ENCODE data around the gene PTGES3.
A peak's percentile ranks its signal among the peaks of the same experiment; 100 is the strongest.
"Not testable (repeated sequence)": the region's sequence is repeated elsewhere in the genome, so short reads cannot be mapped to it uniquely, and the experiment has no call there.

PTGES3 gene

GRCh38 chr12:56658921-56659320 is 29.2 kb downstream of the PTGES3 start:
- H3K27ac ChIP-seq (ENCODE audit: low read depth, low read length): no peak overlapping the region
- no peaks in the 10 kb centered on the region for H3K4me1 ChIP-seq (ENCODE audit: control insufficient read depth in 1 of 2, insufficient read depth in 2 of 2, low read length in 2 of 2)
- no peak overlapping the region for H3K4me3 ChIP-seq (ENCODE audit: low read depth in 1 of 2, low read length in 2 of 2)
- peaks cover 0 to 15% of the 10 kb centered on the region in 2 donors for H3K36me3 ChIP-seq (ENCODE audit: control insufficient read depth in 1 of 2, insufficient read depth in 2 of 2, low read length in 2 of 2)
- peaks cover 0 to 3% of the 10 kb centered on the region in 2 donors for H3K9me3 ChIP-seq (ENCODE audit: control insufficient read depth in 1 of 2, low read length in 2 of 2)
- H3K9ac ChIP-seq (ENCODE audit: low read depth in 1 of 2, low read length in 2 of 2): no peak overlapping the region
- no peaks in the 10 kb centered on the region for H3K27me3 ChIP-seq (ENCODE audit: control insufficient read depth in 1 of 2, insufficient read depth in 2 of 2, low read length in 2 of 2)

GRCh38 chr12:56657416-56658379 is 30.4 kb downstream of the PTGES3 start:
- H3K4me3 ChIP-seq (ENCODE audit: low read depth in 1 of 2, low read length in 2 of 2): no peak overlapping the region
- H3K9me3 ChIP-seq (ENCODE audit: control insufficient read depth in 1 of 2, low read length in 2 of 2): peaks cover 0 to 6% of the 10 kb centered on the region in 2 donors
- peaks cover 0 to 5% of the 10 kb centered on the region in 2 donors for H3K36me3 ChIP-seq (ENCODE audit: control insufficient read depth in 1 of 2, insufficient read depth in 2 of 2, low read length in 2 of 2)
- no peak overlapping the region for H3K27ac ChIP-seq (ENCODE audit: low read depth, low read length)
- no peak overlapping the region for H3K9ac ChIP-seq (ENCODE audit: low read depth in 1 of 2, low read length in 2 of 2)
- H3K4me1 ChIP-seq (ENCODE audit: control insufficient read depth in 1 of 2, insufficient read depth in 2 of 2, low read length in 2 of 2): no peaks in the 10 kb centered on the region
- no peaks in the 10 kb centered on the region for H3K27me3 ChIP-seq (ENCODE audit: control insufficient read depth in 1 of 2, insufficient read depth in 2 of 2, low read length in 2 of 2)

- not testable (repeated sequence) for H3K27ac ChIP-seq (ENCODE audit: low read depth, low read length); H3K9ac ChIP-seq (ENCODE audit: low read depth in 1 of 2, low read length in 2 of 2); H3K9me3 ChIP-seq (ENCODE audit: control insufficient read depth in 1 of 2, low read length in 2 of 2); H3K27me3 ChIP-seq (ENCODE audit: control insufficient read depth in 1 of 2, insufficient read depth in 2 of 2, low read length in 2 of 2); H3K4me1 ChIP-seq (ENCODE audit: control insufficient read depth in 1 of 2, insufficient read depth in 2 of 2, low read length in 2 of 2); H3K4me3 ChIP-seq (ENCODE audit: low read depth in 1 of 2, low read length in 2 of 2); H3K36me3 ChIP-seq (ENCODE audit: control insufficient read depth in 1 of 2, insufficient read depth in 2 of 2, low read length in 2 of 2)
These were observed 34.3 kb downstream of the PTGES3 start for GRCh38 chr12:56653781-56654180.

GRCh38 chr12:56648023-56648422 is 40.1 kb downstream of the PTGES3 start:
- not testable (repeated sequence) for H3K9ac ChIP-seq (ENCODE audit: low read depth in 1 of 2, low read length in 2 of 2); H3K4me3 ChIP-seq (ENCODE audit: low read depth in 1 of 2, low read length in 2 of 2); H3K27me3 ChIP-seq (ENCODE audit: control insufficient read depth in 1 of 2, insufficient read depth in 2 of 2, low read length in 2 of 2); H3K27ac ChIP-seq (ENCODE audit: low read depth, low read length); H3K9me3 ChIP-seq (ENCODE audit: control insufficient read depth in 1 of 2, low read length in 2 of 2)
- Histone ChIP-seq H3K36me3 (ENCODE audit: control insufficient read depth in 1 of 2, insufficient read depth in 2 of 2, low read length in 2 of 2) (peaks cover 14 to 15% of the 10 kb centered on the region in 2 donors), H3K4me1 (ENCODE audit: control insufficient read depth in 1 of 2, insufficient read depth in 2 of 2, low read length in 2 of 2) (peaks cover 17 to 23% of the 10 kb centered on the region in 2 donors)

GRCh38 chr12:56645717-56646446 is 42.2 kb downstream of the PTGES3 start, which contains the start of gene ATP5F1B:
ATP5F1B (minus strand) TSS chr12:56645984; CDS start chr12:56645963, 21 bp downstream.
- Histone ChIP-seq H3K4me3 (ENCODE audit: low read depth in 1 of 2, low read length in 2 of 2) (peak within 1 kb of the TSS; percentile 90 to 99), H3K9ac (ENCODE audit: low read depth in 1 of 2, low read length in 2 of 2) (peak within 1 kb of the TSS; percentile 95 to 100), H3K27me3 (ENCODE audit: control insufficient read depth in 1 of 2, insufficient read depth in 2 of 2, low read length in 2 of 2) (no peaks in the 10 kb centered on the region), H3K27ac (ENCODE audit: low read depth, low read length) (peak within 1 kb of the TSS; percentile 87), H3K4me1 (ENCODE audit: control insufficient read depth in 1 of 2, insufficient read depth in 2 of 2, low read length in 2 of 2) (peaks cover 17 to 29% of the 10 kb centered on the region in 2 donors), H3K36me3 (ENCODE audit: control insufficient read depth in 1 of 2, insufficient read depth in 2 of 2, low read length in 2 of 2) (peaks cover 25 to 34% of the 10 kb centered on the region in 2 donors), H3K9me3 (ENCODE audit: control insufficient read depth in 1 of 2, low read length in 2 of 2) (no peaks in the 10 kb centered on the region)

GRCh38 chr12:56645201-56645716 is 42.8 kb downstream of the PTGES3 start:
- H3K9ac ChIP-seq (ENCODE audit: low read depth in 1 of 2, low read length in 2 of 2): peak overlapping the region; percentile 95 to 100
- peaks cover 25 to 41% of the 10 kb centered on the region in 2 donors for H3K36me3 ChIP-seq (ENCODE audit: control insufficient read depth in 1 of 2, insufficient read depth in 2 of 2, low read length in 2 of 2)
- H3K4me3 ChIP-seq (ENCODE audit: low read depth in 1 of 2, low read length in 2 of 2): peak overlapping the region; percentile 90 to 99
- no peaks in the 10 kb centered on the region for H3K9me3 ChIP-seq (ENCODE audit: control insufficient read depth in 1 of 2, low read length in 2 of 2)
- H3K27me3 ChIP-seq (ENCODE audit: control insufficient read depth in 1 of 2, insufficient read depth in 2 of 2, low read length in 2 of 2): no peaks in the 10 kb centered on the region
- peaks cover 17 to 29% of the 10 kb centered on the region in 2 donors for H3K4me1 ChIP-seq (ENCODE audit: control insufficient read depth in 1 of 2, insufficient read depth in 2 of 2, low read length in 2 of 2)
- H3K27ac ChIP-seq (ENCODE audit: low read depth, low read length): peak overlapping the region; percentile 87

GRCh38 chr12:56644654-56645053 is 43.4 kb downstream of the PTGES3 start:
- no peaks in the 10 kb centered on the region for H3K27me3 ChIP-seq (ENCODE audit: control insufficient read depth in 1 of 2, insufficient read depth in 2 of 2, low read length in 2 of 2)
- H3K9ac ChIP-seq (ENCODE audit: low read depth in 1 of 2, low read length in 2 of 2): peak overlapping the region; percentile 95 to 100
- H3K36me3 ChIP-seq (ENCODE audit: control insufficient read depth in 1 of 2, insufficient read depth in 2 of 2, low read length in 2 of 2): peaks cover 28 to 46% of the 10 kb centered on the region in 2 donors
- H3K4me1 ChIP-seq (ENCODE audit: control insufficient read depth in 1 of 2, insufficient read depth in 2 of 2, low read length in 2 of 2): peaks cover 17 to 29% of the 10 kb centered on the region in 2 donors
- no peak overlapping the region for H3K27ac ChIP-seq (ENCODE audit: low read depth, low read length)
- H3K4me3 ChIP-seq (ENCODE audit: low read depth in 1 of 2, low read length in 2 of 2): peak overlapping the region; percentile 90 to 99
- H3K9me3 ChIP-seq (ENCODE audit: control insufficient read depth in 1 of 2, low read length in 2 of 2): no peaks in the 10 kb centered on the region

GRCh38 chr12:56641219-56641618 is 46.9 kb downstream of the PTGES3 start:
- H3K4me1 ChIP-seq (ENCODE audit: control insufficient read depth in 1 of 2, insufficient read depth in 2 of 2, low read length in 2 of 2): peaks cover 24 to 25% of the 10 kb centered on the region in 2 donors

GRCh38 chr12:56637621-56638020 is 50.5 kb downstream of the PTGES3 start:
- Histone ChIP-seq H3K36me3 (ENCODE audit: control insufficient read depth in 1 of 2, insufficient read depth in 2 of 2, low read length in 2 of 2) (peaks cover 29 to 50% of the 10 kb centered on the region in 2 donors), H3K4me3 (ENCODE audit: low read depth in 1 of 2, low read length in 2 of 2) (no peak overlapping the region), H3K9me3 (ENCODE audit: control insufficient read depth in 1 of 2, low read length in 2 of 2) (no peaks in the 10 kb centered on the region), H3K4me1 (ENCODE audit: control insufficient read depth in 1 of 2, insufficient read depth in 2 of 2, low read length in 2 of 2) (peaks cover 21 to 31% of the 10 kb centered on the region in 2 donors), H3K9ac (ENCODE audit: low read depth in 1 of 2, low read length in 2 of 2) (peak overlapping the region in 1 of 2 donors; percentile 20), H3K27ac (ENCODE audit: low read depth, low read length) (no peak overlapping the region), H3K27me3 (ENCODE audit: control insufficient read depth in 1 of 2, insufficient read depth in 2 of 2, low read length in 2 of 2) (no peaks in the 10 kb centered on the region)

More at GRCh38 chr12:56641219-56641618, 46.9 kb downstream of the PTGES3 start:
- Histone ChIP-seq H3K9me3 (ENCODE audit: control insufficient read depth in 1 of 2, low read length in 2 of 2) (no peaks in the 10 kb centered on the region), H3K27ac (ENCODE audit: low read depth, low read length) (no peak overlapping the region), H3K36me3 (ENCODE audit: control insufficient read depth in 1 of 2, insufficient read depth in 2 of 2, low read length in 2 of 2) (peaks cover 48 to 68% of the 10 kb centered on the region in 2 donors), H3K27me3 (ENCODE audit: control insufficient read depth in 1 of 2, insufficient read depth in 2 of 2, low read length in 2 of 2) (no peaks in the 10 kb centered on the region), H3K9ac (ENCODE audit: low read depth in 1 of 2, low read length in 2 of 2) (no peak overlapping the region), H3K4me3 (ENCODE audit: low read depth in 1 of 2, low read length in 2 of 2) (no peak overlapping the region)
